MM.1S (cell line): Measurements from ENCODE around the gene PET100.

Experiments used
- DNase-seq: peaks from one replicate; pipeline ENCODE4 v3.0.0-alpha.2; 2015
- H2AFZ ChIP-seq: fragments of 300-600 bp; sonication (generic); 2 replicates; pipeline ENCODE4 v1.6.0; 2016; ENCODE audit warnings: antibody characterized with exemption, low read length
- H3F3A ChIP-seq: fragments of 300-600 bp; sonication (generic); 2 replicates; pipeline ENCODE4 v1.6.1; 2016; ENCODE audit warnings: mild to moderate bottlenecking, antibody characterized with exemption, low read length, moderate library complexity, mixed read lengths; ENCODE audit not compliant: insufficient read depth
- H3K27ac ChIP-seq: fragments of 300-600 bp; sonication (generic); 2 replicates; pipeline ENCODE4 v1.5.1; 2016; ENCODE audit warnings: mild to moderate bottlenecking, low read length
- H3K27me3 ChIP-seq: fragments of 300-600 bp; sonication (generic); replicated peaks from 2 replicates; pipeline ENCODE4 v1.6.0; 2016; ENCODE audit warnings: low read length; ENCODE audit not compliant: insufficient read depth
- H3K36me3 ChIP-seq: fragments of 300-600 bp; sonication (generic); replicated peaks from 2 replicates; pipeline ENCODE4 v1.6.1; 2016; ENCODE audit warnings: mild to moderate bottlenecking, low read length, mixed read lengths; ENCODE audit not compliant: insufficient read depth
- H3K4me1 ChIP-seq: fragments of 300-600 bp; sonication (generic); 2 replicates; pipeline ENCODE4 v1.6.1; 2016; ENCODE audit warnings: low read length, mixed read lengths
- H3K4me2 ChIP-seq: fragments of 300-600 bp; sonication (generic); 2 replicates; pipeline ENCODE4 v1.6.0; 2016; ENCODE audit warnings: low read depth, low read length
- H3K4me3 ChIP-seq: fragments of 300-600 bp; sonication (generic); 2 replicates; pipeline ENCODE4 v1.5.1; 2016; ENCODE audit warnings: low read length, mixed read lengths
- H3K79me2 ChIP-seq: fragments of 300-600 bp; sonication (generic); 2 replicates; pipeline ENCODE4 v1.6.1; 2016; ENCODE audit warnings: mixed run types, low read length, mixed read lengths
- H3K9ac ChIP-seq: fragments of 300-600 bp; sonication (generic); 2 replicates; pipeline ENCODE4 v1.6.1; 2016; ENCODE audit warnings: low read length, mixed read lengths
- H3K9me2 ChIP-seq: fragments of 300-600 bp; sonication (generic); replicated peaks from 2 replicates; pipeline ENCODE4 v1.6.1; 2016; ENCODE audit warnings: mild to moderate bottlenecking, low read length, mixed read lengths; ENCODE audit not compliant: insufficient read depth
- H3K9me3 ChIP-seq: fragments of 300-600 bp; sonication (generic); replicated peaks from 2 replicates; pipeline ENCODE4 v1.6.1; 2016; ENCODE audit warnings: mild to moderate bottlenecking, low read length, mixed read lengths; ENCODE audit not compliant: insufficient read depth
- H4K20me1 ChIP-seq: fragments of 300-600 bp; sonication (generic); 2 replicates; pipeline ENCODE4 v1.6.1; 2016; ENCODE audit warnings: mild to moderate bottlenecking, low read length, moderate library complexity, mixed read lengths; ENCODE audit not compliant: insufficient read depth
- EZH2 ChIP-seq: fragments of 300-600 bp; sonication (generic); optimal IDR thresholded peaks from 2 replicates; pipeline ENCODE3; 2017; ENCODE audit warnings: low read depth, mild to moderate bottlenecking, antibody characterized with exemption, low read length, mixed read lengths
- EZH2phosphoT487 ChIP-seq: fragments of 300-600 bp; sonication (generic); IDR thresholded peaks from 2 replicates; pipeline ENCODE4 v1.6.1; 2018; ENCODE audit warnings: antibody characterized with exemption, low read length
- TF ChIP-seq, protein P1 (sequence below): fragments of 300-600 bp; sonication (generic); IDR thresholded peaks from 2 replicates; pipeline ENCODE4 v1.5.1; 2016; ENCODE audit warnings: antibody characterized with exemption, low read length, mixed read lengths

The PET100 gene

GRCh38 chr19:7646426-7646700 lies 16.8 kb downstream of the PET100 start:
- no peak overlapping the region for H3K4me2 ChIP-seq
- TF ChIP-seq EZH2 (no peak), EZH2phosphoT487 (no peak)
- TF ChIP-seq, protein P1, sequence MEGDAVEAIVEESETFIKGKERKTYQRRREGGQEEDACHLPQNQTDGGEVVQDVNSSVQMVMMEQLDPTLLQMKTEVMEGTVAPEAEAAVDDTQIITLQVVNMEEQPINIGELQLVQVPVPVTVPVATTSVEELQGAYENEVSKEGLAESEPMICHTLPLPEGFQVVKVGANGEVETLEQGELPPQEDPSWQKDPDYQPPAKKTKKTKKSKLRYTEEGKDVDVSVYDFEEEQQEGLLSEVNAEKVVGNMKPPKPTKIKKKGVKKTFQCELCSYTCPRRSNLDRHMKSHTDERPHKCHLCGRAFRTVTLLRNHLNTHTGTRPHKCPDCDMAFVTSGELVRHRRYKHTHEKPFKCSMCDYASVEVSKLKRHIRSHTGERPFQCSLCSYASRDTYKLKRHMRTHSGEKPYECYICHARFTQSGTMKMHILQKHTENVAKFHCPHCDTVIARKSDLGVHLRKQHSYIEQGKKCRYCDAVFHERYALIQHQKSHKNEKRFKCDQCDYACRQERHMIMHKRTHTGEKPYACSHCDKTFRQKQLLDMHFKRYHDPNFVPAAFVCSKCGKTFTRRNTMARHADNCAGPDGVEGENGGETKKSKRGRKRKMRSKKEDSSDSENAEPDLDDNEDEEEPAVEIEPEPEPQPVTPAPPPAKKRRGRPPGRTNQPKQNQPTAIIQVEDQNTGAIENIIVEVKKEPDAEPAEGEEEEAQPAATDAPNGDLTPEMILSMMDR, result no peak
- no peaks in the 10 kb centered on the region for H4K20me1 ChIP-seq
- H3K4me3 ChIP-seq, result no peak overlapping the region
- H3K9me3 ChIP-seq, result no peaks in the 10 kb centered on the region
- H3F3A ChIP-seq, result no peaks in the 10 kb centered on the region
- no peaks in the 10 kb centered on the region for H3K36me3 ChIP-seq
- H3K9ac ChIP-seq, result no peak overlapping the region
- H3K4me1 ChIP-seq, result no peaks in the 10 kb centered on the region
- H2AFZ ChIP-seq, result no peak overlapping the region
- H3K79me2 ChIP-seq, result no peaks in the 10 kb centered on the region
- peaks cover 20% of the 10 kb centered on the region for H3K27me3 ChIP-seq
- no peaks in the 10 kb centered on the region for H3K9me2 ChIP-seq
- no peak overlapping the region for H3K27ac ChIP-seq
- no peak for DNase-seq

DNA sequence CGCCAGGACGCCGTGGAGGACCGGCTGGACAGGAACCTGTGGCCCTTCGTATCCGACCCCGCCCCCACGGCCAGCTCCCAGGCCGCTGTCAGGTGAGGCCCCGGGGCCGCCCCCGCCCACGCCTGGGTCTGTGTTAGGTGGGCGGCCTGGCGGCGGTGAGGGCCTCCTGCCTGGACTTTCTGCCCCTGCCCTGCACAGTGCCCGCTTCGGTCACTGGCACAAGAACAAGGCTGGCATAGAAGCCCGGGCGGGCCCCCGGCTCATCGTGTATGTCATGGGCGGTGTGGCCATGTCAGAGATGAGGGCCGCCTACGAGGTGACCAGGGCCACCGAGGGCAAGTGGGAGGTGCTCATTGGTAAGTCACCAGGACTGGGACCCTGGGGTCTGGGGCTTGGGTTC lies 17.6 kb downstream of the PET100 start:
- DNase-seq, result no peak
- Histone ChIP-seq H3K36me3 (no peaks in the 10 kb centered on the region), H3K4me3 (no peak overlapping the region), H2AFZ (no peak overlapping the region), H3K9ac (no peak overlapping the region), H3K4me2 (no peak overlapping the region), H3K9me2 (no peaks in the 10 kb centered on the region), H3K27ac (no peak overlapping the region), H3F3A (no peaks in the 10 kb centered on the region), H4K20me1 (no peaks in the 10 kb centered on the region), H3K79me2 (no peaks in the 10 kb centered on the region), H3K4me1 (no peaks in the 10 kb centered on the region), H3K9me3 (no peaks in the 10 kb centered on the region), H3K27me3 (peaks cover 21% of the 10 kb centered on the region)
- TF ChIP-seq EZH2phosphoT487 (no peak), EZH2 (no peak)
- TF ChIP-seq, protein P1, result no peak

DNA sequence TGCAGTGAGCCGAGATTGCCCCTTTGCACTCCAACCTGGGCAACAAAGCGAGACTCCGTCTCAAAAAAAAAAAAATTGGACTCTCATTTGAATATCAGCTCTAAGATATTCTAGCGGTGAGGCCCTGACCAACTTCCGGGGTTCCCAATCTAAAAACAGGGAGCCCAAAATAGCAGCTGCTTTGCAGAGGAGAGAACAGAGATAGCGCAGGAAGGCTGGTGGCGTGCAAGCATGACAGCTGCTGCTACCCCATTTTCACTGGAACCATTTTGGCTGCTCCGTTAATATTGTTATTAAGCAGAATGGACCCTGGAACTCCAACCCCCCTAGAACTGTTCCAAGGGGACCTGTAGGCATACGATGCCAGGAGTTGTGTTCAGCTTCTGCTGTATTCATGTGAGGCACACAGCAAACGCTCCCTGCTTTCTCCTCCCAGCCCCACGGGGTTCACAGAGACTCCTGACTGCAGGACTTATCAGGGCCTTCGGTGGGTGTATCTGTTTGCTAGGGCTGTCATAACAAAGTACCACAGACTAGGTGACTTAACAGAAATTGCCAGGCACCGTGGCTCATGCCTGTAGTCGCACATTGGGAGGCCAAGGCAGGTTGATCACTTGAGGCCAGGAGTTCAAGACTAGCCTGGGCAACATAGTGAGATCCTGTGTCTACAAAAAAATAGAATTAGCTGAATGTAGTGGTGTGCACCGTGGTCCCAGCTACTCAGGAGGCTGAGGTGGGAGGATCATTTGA lies 18.8 kb downstream of the PET100 start:
- TF ChIP-seq EZH2phosphoT487 (no peak), EZH2 (no peak)
- TF ChIP-seq, protein P1, result no peak
- no peaks in the 10 kb centered on the region for H4K20me1 ChIP-seq

More for the DNA sequence above, 18.8 kb downstream of the PET100 start:
- H3K36me3 ChIP-seq, result no peaks in the 10 kb centered on the region
- peaks cover 26% of the 10 kb centered on the region for H3K27me3 ChIP-seq
- no peaks in the 10 kb centered on the region for H3F3A ChIP-seq
- H3K4me2 ChIP-seq, result no peak overlapping the region
- no peak overlapping the region for H3K9ac ChIP-seq
- H2AFZ ChIP-seq, result no peak overlapping the region
- no peaks in the 10 kb centered on the region for H3K4me1 ChIP-seq
- no peaks in the 10 kb centered on the region for H3K79me2 ChIP-seq
- no peaks in the 10 kb centered on the region for H3K9me2 ChIP-seq
- H3K9me3 ChIP-seq, result no peaks in the 10 kb centered on the region
- no peak overlapping the region for H3K4me3 ChIP-seq
- DNase-seq, result no peak
- no peak overlapping the region for H3K27ac ChIP-seq
